GM12801 (cell line): ENCODE measurements around the gene ADAMTS6.

Experiments used
- CTCF ChIP-seq: IDR thresholded peaks from one replicate; pipeline ENCODE4 v1.5.1; 2011; ENCODE audit warnings: control low read depth; ENCODE audit not compliant: insufficient read length; ENCODE audit errors: extremely low read depth

Gene ADAMTS6

GRCh38 chr5:65103756-65104440 lies 377.8 kb downstream of the ADAMTS6 start:
- TF ChIP-seq CTCF = no peak

- no peak for TF ChIP-seq CTCF
Observed at GRCh38 chr5:65102976-65103711, 378.6 kb downstream of the ADAMTS6 start.

GRCh38 chr5:65102371-65102975 lies 379.2 kb downstream of the ADAMTS6 start:
- no peak for TF ChIP-seq CTCF

GRCh38 chr5:65101632-65102100 lies 380.1 kb downstream of the ADAMTS6 start:
- TF ChIP-seq CTCF = no peak

- TF ChIP-seq CTCF = no peak
Observed at GRCh38 chr5:65100911-65101631, 380.6 kb downstream of the ADAMTS6 start.
